AG04450 (cell line): Measurements from ENCODE around the gene ENTREP3. TPM values are rescaled to one million over a fixed set of nuclear protein-coding genes. Genes with fewer than 3 reads are reported as not detected.

Experiments used
- CTCF ChIA-PET: fragments of 300-600, 350-600 bp; formaldehyde crosslinking; extraction: SDS; loops from one replicate; lab custom pipeline; 2022; ENCODE audit warnings: antibody characterized with exemption, inconsistent platforms; lab: Charles Lee
- POLR2A ChIA-PET: fragments of 350-600 bp; formaldehyde crosslinking; extraction: SDS; loops from one replicate; lab custom pipeline; 2021; ENCODE audit warnings: antibody characterized with exemption, inconsistent platforms; lab: Yijun Ruan, JAX
- DNase-seq: peaks from one replicate; pipeline ENCODE4 v3.0.0-alpha.2; 2011; ENCODE audit warnings: low read depth, low spot score
- H3K27ac ChIP-seq: one replicate; pipeline ENCODE4 v1.5.1; 2012; ENCODE audit warnings: low read depth, low read length, control low read depth
- H3K27me3 ChIP-seq: one replicate; pipeline ENCODE4 v1.6.0; 2012; ENCODE audit warnings: low read length; ENCODE audit not compliant: control insufficient read depth, insufficient read depth
- H3K4me3 ChIP-seq: 2 replicates; pipeline ENCODE4 v1.5.1; 2011; ENCODE audit warnings: mild to moderate bottlenecking, low read depth, low read length, control low read depth
- H3K9me3 ChIP-seq: 2 replicates; pipeline ENCODE4 v1.5.1; 2012; ENCODE audit warnings: low read length; ENCODE audit not compliant: control insufficient read depth, insufficient read depth
- CTCF ChIP-seq: IDR thresholded peaks from 2 replicates; pipeline ENCODE4 v1.5.1; 2011; ENCODE audit warnings: low read depth, low read length, control low read depth, inconsistent platforms
- polyA minus RNA-seq: library from RNA; depleted of rRNA, polyadenylated mRNA; stranded (reverse); fragments of >200 nt; gene quantifications from 2 replicates; pipeline ENCODE4 v1.2.3, GENCODE V29; 2011; rRNA and poly(A)+ RNA removed
- polyA plus RNA-seq: library from polyadenylated mRNA; depleted of rRNA; stranded (reverse); fragments of >200 nt; gene quantifications from 2 replicates; pipeline ENCODE4 v1.2.3, GENCODE V29; 2011; rRNA removed

ENTREP3 gene
- polyA plus RNA-seq, result 10.2 and 12.3 TPM in 2 replicates
- polyA minus RNA-seq, result 7.1 and 9.2 TPM in 2 replicates

GRCh38 chr1:155255243-155256007, at the start of gene ENTREP3:
TSS of gene ENTREP3 (minus strand) at chr1:155255483. CDS start at chr1:155254877, 606 bp downstream.
- ChIA-PET POLR2A (interaction anchor here (0.9 to 1.1 kb wide), 4 partner anchors 18 to 31 kb away, joined by 3 to 11 read pairs (median 3); partner anchors contain the start of genes CLK2 and HCN3), CTCF (interaction anchor here (1.4 to 1.5 kb wide), 2 partner anchors 9 to 21 kb away, joined by 3 to 5 read pairs; no protein-coding TSS in a partner anchor)
- H3K27ac ChIP-seq, result peak within 1 kb of the TSS; percentile 86
- no peaks in the 10 kb centered on the region; the same call in 1 of the 2 replicates for H3K9me3 ChIP-seq
- no peak for TF ChIP-seq CTCF
- peak within 1 kb of the TSS; percentile 77 for H3K4me3 ChIP-seq
- H3K27me3 ChIP-seq, result no peaks in the 10 kb centered on the region
- no peak for DNase-seq

- Histone ChIP-seq H3K9me3 (no peaks in the 10 kb centered on the region; the same call in 1 of the 2 replicates), H3K27ac (no peak overlapping the region), H3K4me3 (no peak overlapping the region), H3K27me3 (peaks cover 5% of the 10 kb centered on the region)
- POLR2A ChIA-PET, result interaction anchor here (0.6 kb wide), 1 partner anchor 24 kb away, joined by 4 read pairs; no protein-coding TSS in a partner anchor
- TF ChIP-seq CTCF, result no peak
- no peak for DNase-seq
- CTCF ChIA-PET, result interaction anchor here (5.9 kb wide), 1 partner anchor 54 kb away, joined by 46 read pairs; no protein-coding TSS in a partner anchor
Measured at GRCh38 chr1:155304558-155305063, 49.3 kb upstream of the ENTREP3 start.

GRCh38 chr1:155301342-155301841, 46.1 kb upstream of the ENTREP3 start, which contains the start of gene PKLR:
TSS of gene PKLR (minus strand) at chr1:155301438. CDS start at chr1:155301395, 43 bp downstream.
- CTCF ChIA-PET, result interaction anchor here (1.1 kb wide), 1 partner anchor 51 kb away, joined by 3 read pairs; no protein-coding TSS in a partner anchor
- POLR2A ChIA-PET, result no interaction called here
- no peaks in the 10 kb centered on the region for H3K9me3 ChIP-seq
- no peak within 1 kb of the TSS for H3K27ac ChIP-seq
- peaks cover 18% of the 10 kb centered on the region for H3K27me3 ChIP-seq
- no peak within 1 kb of the TSS for H3K4me3 ChIP-seq
- no peak for TF ChIP-seq CTCF
- no peak for DNase-seq

GRCh38 chr1:155300553-155301329, 45.5 kb upstream of the ENTREP3 start:
- no peak for DNase-seq
- H3K27ac ChIP-seq, result no peak overlapping the region
- ChIA-PET POLR2A (no interaction called here), CTCF (interaction anchor here (0.9 to 1.2 kb wide), 2 partner anchors 24 to 51 kb away, joined by 3 to 5 read pairs; no protein-coding TSS in a partner anchor)
- H3K27me3 ChIP-seq, result peaks cover 25% of the 10 kb centered on the region
- no peaks in the 10 kb centered on the region; the same call in 1 of the 2 replicates for H3K9me3 ChIP-seq
- TF ChIP-seq CTCF, result no peak
- no peak overlapping the region for H3K4me3 ChIP-seq
